GM23248 (cell line): ENCODE data around the gene CELA2A. TPM values are rescaled to one million over a fixed set of nuclear protein-coding genes. Genes with fewer than 3 reads are reported as not detected.
"Not testable (repeated sequence)": the region's sequence is repeated elsewhere in the genome, so short reads cannot be mapped to it uniquely, and the experiment has no call there.

Experiments used
- DNase-seq: peaks from one replicate; pipeline ENCODE4 v3.0.0-alpha.2; 2015
- H2AFZ ChIP-seq: fragments of 200-600 bp; sonication (generic); 2 replicates; pipeline ENCODE4 v1.6.1; 2016; ENCODE audit warnings: antibody characterized with exemption
- H3F3A ChIP-seq: fragments of 200-600 bp; sonication (generic); 2 replicates; pipeline ENCODE4 v1.6.1; 2016; ENCODE audit warnings: mild to moderate bottlenecking, antibody characterized with exemption, mixed run types; ENCODE audit not compliant: insufficient read depth
- H3K27ac ChIP-seq: fragments of 200-600 bp; sonication (generic); 2 replicates; pipeline ENCODE4 v1.5.1; 2016; ENCODE audit warnings: mild to moderate bottlenecking
- H3K27me3 ChIP-seq: fragments of 200-600 bp; sonication (generic); replicated peaks from 2 replicates; pipeline ENCODE4 v1.6.1; 2016; ENCODE audit warnings: mild to moderate bottlenecking; ENCODE audit not compliant: insufficient read depth
- H3K36me3 ChIP-seq: fragments of 200-600 bp; sonication (generic); 2 replicates; pipeline ENCODE4 v1.6.1; 2016; ENCODE audit warnings: low read depth, mild to moderate bottlenecking
- H3K4me1 ChIP-seq: fragments of 200-600 bp; sonication (generic); 2 replicates; pipeline ENCODE4 v1.6.1; 2016; ENCODE audit warnings: mild to moderate bottlenecking; ENCODE audit not compliant: insufficient read depth
- H3K4me2 ChIP-seq: fragments of 200-600 bp; sonication (generic); one replicate; pipeline ENCODE4 v1.6.1; 2016; ENCODE audit warnings: mild to moderate bottlenecking; ENCODE audit not compliant: unreplicated experiment
- H3K4me3 ChIP-seq: fragments of 200-600 bp; sonication (generic); 2 replicates; pipeline ENCODE4 v1.5.1; 2016; ENCODE audit warnings: mild to moderate bottlenecking
- H3K79me2 ChIP-seq: fragments of 200-600 bp; sonication (generic); 2 replicates; pipeline ENCODE4 v1.6.1; 2016; ENCODE audit warnings: mild to moderate bottlenecking; ENCODE audit not compliant: insufficient read depth
- H3K9ac ChIP-seq: fragments of 200-600 bp; sonication (generic); 2 replicates; pipeline ENCODE4 v1.6.1; 2016; ENCODE audit warnings: mild to moderate bottlenecking
- H3K9me2 ChIP-seq: fragments of 200-600 bp; sonication (generic); 2 replicates; pipeline ENCODE4 v1.6.1; 2016; ENCODE audit warnings: mixed run types, mild to moderate bottlenecking, moderate library complexity; ENCODE audit not compliant: insufficient read depth
- H3K9me3 ChIP-seq: fragments of 200-600 bp; sonication (generic); one replicate; pipeline ENCODE4 v1.6.1; 2017; ENCODE audit warnings: low read depth
- H4K20me1 ChIP-seq: fragments of 200-600 bp; sonication (generic); 2 replicates; pipeline ENCODE4 v1.6.0; 2016; ENCODE audit not compliant: insufficient read depth
- EZH2 ChIP-seq: fragments of 200-600 bp; sonication (generic); IDR thresholded peaks from 2 replicates; pipeline ENCODE4 v1.6.1; 2018; ENCODE audit warnings: antibody characterized with exemption, mild to moderate bottlenecking; ENCODE audit not compliant: insufficient read depth, poor library complexity, severe bottlenecking
- EZH2phosphoT487 ChIP-seq: fragments of 200-600 bp; sonication (generic); IDR thresholded peaks from 2 replicates; pipeline ENCODE4 v1.6.1; 2018; ENCODE audit warnings: antibody characterized with exemption, moderate library complexity, mild to moderate bottlenecking, low read depth; ENCODE audit not compliant: insufficient read depth
- WGBS, 2 experiments: methylation state at CpG; one replicate each; pipeline ENCODE4 v1.1.6; 2015 to 2017; ENCODE audit warnings: low lambda C conversion rate in 2 of 2, low coverage in 1 of 2; ENCODE audit errors: missing lambda C conversion rate in 2 of 2; 5-methylcytosine and 5-hydroxymethylcytosine counted together
- in situ Hi-C: fragments of 300-500 bp; cut with MboI; formaldehyde crosslinking; loops from 2 replicates; pipeline ENCODE4 v1.15.0; 2020
- polyA plus RNA-seq: library from polyadenylated mRNA; unstranded; fragments of >200 nt; fragmentation: Nextera tagmentation; extraction: Ambion mirVana; gene quantifications from 2 replicates; pipeline ENCODE4 v1.2.1, GENCODE V29; 2016
- total RNA-seq: library from RNA; depleted of rRNA; stranded (reverse); fragments of >200 nt; shearing (Covaris generic); gene quantifications from 2 replicates; pipeline ENCODE4 v1.2.3, GENCODE V29; 2014

The CELA2A gene
- total and polyA plus RNA-seq, 2 experiments from 2014 or later: not detected

DNA sequence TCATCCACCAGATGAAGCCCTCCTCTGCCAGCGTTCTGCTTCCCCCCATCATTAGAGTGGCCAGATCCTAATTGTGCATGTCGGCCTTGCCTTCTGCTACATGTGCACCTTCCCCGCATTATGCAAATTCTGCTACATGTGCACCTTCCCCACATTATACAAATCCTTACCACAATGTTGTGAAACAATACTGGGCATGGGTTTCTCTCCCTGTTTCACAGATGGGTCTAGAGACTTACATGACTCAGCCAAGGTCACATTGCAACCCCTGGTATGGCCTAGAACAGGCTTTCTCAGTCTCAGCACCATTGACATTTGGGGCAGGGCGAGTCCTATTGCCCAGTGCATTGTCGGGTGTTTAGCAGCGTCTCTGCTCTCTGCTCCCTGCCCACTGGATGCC, 1.0 kb upstream of the CELA2A start:
- no peak for TF ChIP-seq EZH2
- TF ChIP-seq EZH2phosphoT487: no peak
- Histone ChIP-seq H3K9me3 (no peaks in the 10 kb centered on the region), H4K20me1 (no peaks in the 10 kb centered on the region), H3K36me3 (no peaks in the 10 kb centered on the region), H3K4me3 (no peak overlapping the region), H3K79me2 (no peaks in the 10 kb centered on the region), H3K4me2 (no peak overlapping the region), H3K27ac (no peak overlapping the region), H3K27me3 (no peaks in the 10 kb centered on the region), H3K9me2 (no peaks in the 10 kb centered on the region), H3F3A (no peaks in the 10 kb centered on the region), H3K4me1 (peaks cover 16% of the 10 kb centered on the region), H2AFZ (no peak overlapping the region), H3K9ac (no peak overlapping the region)
- WGBS, 2 experiments: 76 to 82% methylated on average over 6 of the region's 6 CpGs
- in situ Hi-C loops: no loop called here
- DNase-seq: peak; percentile 42

DNA sequence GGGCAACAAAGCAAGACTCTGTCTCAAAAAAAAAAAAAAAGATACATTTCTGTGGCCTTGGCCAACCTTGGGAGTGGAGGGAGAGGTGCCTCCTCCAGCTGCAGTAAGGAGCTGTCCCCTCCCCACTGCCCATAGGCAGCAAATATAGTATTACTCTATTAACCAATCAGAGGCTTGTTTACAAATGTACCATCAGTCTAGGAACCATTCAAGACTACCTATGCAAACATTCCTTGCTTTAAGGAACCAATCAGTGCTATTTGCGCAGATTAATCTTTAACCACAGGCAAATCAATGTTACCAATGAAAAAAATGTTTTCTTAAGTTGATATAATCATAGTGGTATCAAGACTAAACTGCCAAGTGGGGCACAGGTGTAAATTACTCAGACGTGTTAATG, 1.1 kb downstream of the CELA2A start:
- no peak overlapping the region for H3K4me2 ChIP-seq
- no peaks in the 10 kb centered on the region for H3K36me3 ChIP-seq
- no peak overlapping the region for H3K9ac ChIP-seq
- no peak for DNase-seq
- no peak overlapping the region for H3K4me3 ChIP-seq
- in situ Hi-C loops: no loop called here
- no peaks in the 10 kb centered on the region for H3K79me2 ChIP-seq
- no peaks in the 10 kb centered on the region for H3K9me2 ChIP-seq
- TF ChIP-seq EZH2phosphoT487: no peak
- no peak for TF ChIP-seq EZH2
- no peaks in the 10 kb centered on the region for H4K20me1 ChIP-seq
- no peaks in the 10 kb centered on the region for H3K9me3 ChIP-seq
- no peak overlapping the region for H2AFZ ChIP-seq
- 84% methylated on average over 2 of the region's 2 CpGs for WGBS, 2 experiments
- H3K4me1 ChIP-seq: peaks cover 16% of the 10 kb centered on the region
- H3K27ac ChIP-seq: no peak overlapping the region
- no peaks in the 10 kb centered on the region for H3F3A ChIP-seq
- no peaks in the 10 kb centered on the region for H3K27me3 ChIP-seq

DNA sequence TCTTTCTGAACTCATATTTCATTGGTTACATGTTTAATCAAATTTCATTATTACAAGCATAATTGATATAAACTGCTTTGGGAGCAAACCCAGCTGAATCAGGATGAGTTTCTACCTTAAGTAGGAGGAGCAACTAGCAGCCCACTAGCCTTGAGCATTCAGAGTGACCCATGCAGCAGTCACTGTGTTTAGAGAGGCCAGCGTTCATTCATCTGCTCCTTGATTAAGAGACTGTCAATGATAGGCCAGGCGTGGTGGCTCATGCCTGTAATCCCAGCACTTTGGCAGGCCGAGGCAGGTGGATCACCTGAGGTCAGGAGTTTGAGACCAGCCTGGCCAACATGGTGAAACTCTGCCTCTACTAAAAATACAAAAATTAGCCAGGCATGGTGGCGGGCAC, 1.9 kb downstream of the CELA2A start:
- H3K36me3 ChIP-seq, H4K20me1 ChIP-seq, H3K9me2 ChIP-seq, H3K4me2 ChIP-seq, H3K9me3 ChIP-seq, H3K79me2 ChIP-seq, H3K27ac ChIP-seq, H3K9ac ChIP-seq, in situ Hi-C loops, H3K4me3 ChIP-seq, H3F3A ChIP-seq, H2AFZ ChIP-seq, H3K27me3 ChIP-seq, DNase-seq: not testable (repeated sequence)
- WGBS, 2 experiments: 90% methylated on average over 4 of the region's 4 CpGs
- peaks cover 16% of the 10 kb centered on the region for H3K4me1 ChIP-seq

DNA sequence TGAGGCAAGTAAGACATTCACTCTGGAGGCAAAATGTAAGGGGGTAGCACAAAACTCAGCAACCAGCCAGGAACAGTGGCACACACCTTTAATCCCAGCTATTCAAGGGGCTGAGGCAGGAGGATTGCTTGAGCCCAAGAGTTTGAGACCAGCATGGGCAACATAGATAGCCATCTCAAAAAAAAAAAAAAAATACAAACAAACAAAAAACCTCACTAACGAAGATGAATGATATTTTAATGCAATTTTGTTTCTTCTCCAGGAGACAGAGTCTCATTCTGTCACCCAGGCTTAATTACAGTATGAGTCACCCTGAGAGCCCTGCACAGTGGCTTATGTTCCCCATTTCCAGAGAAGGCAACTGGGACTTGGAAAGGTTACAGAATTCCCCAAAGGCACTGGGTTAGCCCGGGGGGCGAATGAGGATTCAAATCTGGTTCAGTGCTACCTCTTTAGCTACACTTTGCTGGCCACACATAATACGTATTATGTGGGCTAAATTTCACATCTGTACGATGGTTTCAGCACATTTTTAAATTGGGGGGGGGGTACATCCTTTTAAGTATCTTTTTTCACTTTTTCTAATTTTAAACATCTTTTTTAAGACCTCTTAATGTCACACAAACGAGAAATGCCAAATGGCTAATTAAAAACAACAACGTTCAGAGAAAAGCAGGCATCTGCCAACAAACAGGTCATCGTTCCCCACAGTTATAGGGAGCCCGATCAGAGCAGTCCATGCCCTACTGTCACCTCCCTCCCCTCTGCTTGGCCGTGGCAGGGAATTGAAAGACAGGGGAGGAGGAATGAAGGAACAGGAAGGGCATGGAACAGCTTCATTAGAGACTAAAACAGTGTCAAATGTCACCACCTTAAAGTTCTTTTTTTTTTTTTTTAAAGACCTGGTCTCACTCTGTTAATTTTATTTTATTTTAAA, 3.5 kb downstream of the CELA2A start:
- H2AFZ ChIP-seq: no peak overlapping the region
- 9% methylated on average over 10 of the region's 10 CpGs for WGBS, 2 experiments
- no peak overlapping the region for H3K27ac ChIP-seq

More for the DNA sequence above, 3.5 kb downstream of the CELA2A start:
- Histone ChIP-seq H3K9ac (no peak overlapping the region), H3F3A (no peaks in the 10 kb centered on the region), H3K9me2 (no peaks in the 10 kb centered on the region), H3K4me3 (no peak overlapping the region), H3K27me3 (no peaks in the 10 kb centered on the region), H4K20me1 (no peaks in the 10 kb centered on the region), H3K36me3 (no peaks in the 10 kb centered on the region), H3K4me1 (peaks cover 13% of the 10 kb centered on the region; the same call in 1 of the 2 replicates), H3K4me2 (no peak overlapping the region), H3K9me3 (no peaks in the 10 kb centered on the region), H3K79me2 (no peaks in the 10 kb centered on the region)
- in situ Hi-C loops: no loop called here
- peak; percentile 52 for DNase-seq
- TF ChIP-seq EZH2 (no peak), EZH2phosphoT487 (no peak)
